RKO (cell line): ENCODE data around the gene MOV10.

ENCODE experiments used
- DNase-seq: peaks from one replicate; pipeline ENCODE4 v3.0.0-alpha.2; 2016; ENCODE audit warnings: low spot score

The MOV10 gene

GRCh38 chr1:112698366-112699310 is 24.2 kb downstream of the MOV10 start:
- DNase-seq: no peak

- no peak for DNase-seq
Measured at GRCh38 chr1:112699425-112700144, 25.1 kb downstream of the MOV10 start.

DNA sequence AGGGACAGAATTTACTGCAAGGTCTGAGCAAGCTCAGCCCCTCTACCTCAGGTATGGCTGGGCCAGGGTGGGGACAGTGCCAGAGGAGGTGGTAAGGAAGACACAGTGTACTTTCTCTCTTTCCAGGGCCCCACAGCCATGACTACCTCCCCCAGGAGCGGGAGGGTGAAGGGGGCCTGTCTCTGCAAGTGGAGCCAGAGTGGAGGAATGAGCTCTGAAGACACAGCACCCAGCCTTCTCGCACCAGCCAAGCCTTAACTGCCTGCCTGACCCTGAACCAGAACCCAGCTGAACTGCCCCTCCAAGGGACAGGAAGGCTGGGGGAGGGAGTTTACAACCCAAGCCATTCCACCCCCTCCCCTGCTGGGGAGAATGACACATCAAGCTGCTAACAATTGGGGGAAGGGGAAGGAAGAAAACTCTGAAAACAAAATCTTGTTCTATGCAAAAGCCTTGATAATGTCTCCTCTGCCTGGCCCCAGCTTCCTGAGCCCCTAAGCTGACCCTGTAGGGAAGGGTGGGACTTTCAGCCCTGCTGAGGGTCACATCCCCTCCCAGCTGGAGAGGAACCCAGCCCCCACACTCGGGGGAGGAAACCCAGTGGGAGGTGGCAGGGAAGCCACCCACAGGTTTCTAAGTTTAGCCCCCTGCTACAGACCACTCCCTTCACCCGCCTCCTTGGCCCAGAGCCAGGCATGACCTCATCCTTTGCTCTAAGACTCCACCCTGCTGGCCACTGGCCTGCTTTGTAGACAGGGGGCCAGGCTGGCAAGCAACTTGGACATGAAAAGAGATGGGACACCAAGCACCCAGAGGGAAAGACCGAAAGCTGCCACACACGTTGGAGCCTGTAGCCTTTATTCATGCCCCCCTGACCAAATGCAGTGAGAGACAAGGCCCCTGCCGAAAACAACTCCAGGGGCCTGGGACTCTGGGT is 26.1 kb downstream of the MOV10 start:
- peak; percentile 78 for DNase-seq

DNA sequence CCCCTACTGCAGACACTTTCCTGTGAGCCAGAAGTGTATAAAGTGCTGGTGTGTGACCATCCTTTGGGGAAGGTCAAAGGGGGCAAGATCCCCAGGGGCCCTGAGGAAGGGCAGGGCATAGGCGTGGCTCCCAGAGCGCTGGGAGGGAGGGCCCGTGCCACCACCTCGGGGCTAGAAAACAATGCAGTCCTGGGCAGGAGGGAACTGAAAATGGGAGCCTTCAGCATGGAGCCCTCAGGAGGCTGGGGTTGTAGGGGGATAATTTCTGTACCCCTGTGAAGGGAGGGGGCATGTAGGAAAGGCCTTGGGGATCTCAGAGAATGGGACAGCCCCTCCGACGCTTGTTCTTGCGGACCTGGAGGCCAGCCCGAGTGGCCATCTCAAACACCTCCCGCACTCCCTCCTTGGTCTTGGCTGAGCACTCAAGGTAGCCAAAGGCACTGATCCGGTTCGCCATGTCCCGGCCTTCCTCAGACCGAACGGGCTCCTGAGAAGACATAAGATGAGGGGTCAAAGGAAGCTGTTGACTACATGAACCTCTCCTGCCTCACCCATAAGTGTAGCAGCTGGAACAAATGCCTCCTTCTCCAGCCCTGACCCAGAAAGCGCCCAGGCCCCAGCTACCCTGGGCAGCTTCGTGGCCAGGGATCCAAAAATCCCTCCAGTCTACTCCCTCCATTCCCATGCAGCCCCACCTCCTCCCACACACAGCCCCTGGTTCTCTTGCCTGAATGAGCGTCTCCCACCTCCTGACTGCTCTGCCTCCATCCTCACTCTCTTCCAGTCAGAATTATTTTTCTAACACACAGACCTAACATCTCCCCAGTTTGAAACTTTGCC is 27.0 kb downstream of the MOV10 start:
- DNase-seq: no peak

DNA sequence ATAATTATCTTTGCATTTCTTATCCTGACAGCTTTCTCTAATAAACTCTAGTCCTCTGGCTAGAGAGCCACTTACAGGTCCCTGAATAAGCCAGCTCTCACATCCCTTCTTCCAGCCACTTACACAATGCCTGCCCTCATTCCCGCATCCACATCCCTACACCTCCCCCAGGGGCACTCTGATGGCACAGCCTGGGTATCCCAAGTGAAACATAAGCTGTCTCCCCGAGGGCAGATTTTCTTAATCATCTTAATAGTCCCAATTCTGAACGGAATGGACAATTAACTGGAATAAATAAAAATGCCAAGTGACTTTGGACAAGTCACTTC is 27.6 kb downstream of the MOV10 start:
- DNase-seq: no peak

GRCh38 chr1:112702420-112703261 is 28.2 kb downstream of the MOV10 start:
- DNase-seq: no peak

DNA sequence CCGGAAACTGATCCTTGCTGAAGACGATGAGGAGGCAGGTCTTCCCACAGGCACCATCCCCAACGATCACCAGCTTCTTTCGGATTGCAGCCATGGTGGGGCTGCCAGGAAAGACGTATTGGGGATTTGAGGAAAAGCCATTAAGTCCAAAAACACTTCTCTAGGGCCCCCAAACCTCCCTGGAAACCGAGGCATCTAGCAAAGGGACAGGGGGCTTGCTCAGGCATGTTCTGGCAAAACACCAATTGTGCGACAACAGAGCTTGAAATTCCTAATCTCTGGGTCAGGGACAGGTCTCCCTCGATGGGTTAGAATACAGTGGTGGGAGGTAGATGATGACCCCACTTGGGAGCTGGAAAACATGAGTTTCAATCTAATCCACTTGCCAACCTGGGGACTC is 29.2 kb downstream of the MOV10 start:
- DNase-seq: no peak

DNA sequence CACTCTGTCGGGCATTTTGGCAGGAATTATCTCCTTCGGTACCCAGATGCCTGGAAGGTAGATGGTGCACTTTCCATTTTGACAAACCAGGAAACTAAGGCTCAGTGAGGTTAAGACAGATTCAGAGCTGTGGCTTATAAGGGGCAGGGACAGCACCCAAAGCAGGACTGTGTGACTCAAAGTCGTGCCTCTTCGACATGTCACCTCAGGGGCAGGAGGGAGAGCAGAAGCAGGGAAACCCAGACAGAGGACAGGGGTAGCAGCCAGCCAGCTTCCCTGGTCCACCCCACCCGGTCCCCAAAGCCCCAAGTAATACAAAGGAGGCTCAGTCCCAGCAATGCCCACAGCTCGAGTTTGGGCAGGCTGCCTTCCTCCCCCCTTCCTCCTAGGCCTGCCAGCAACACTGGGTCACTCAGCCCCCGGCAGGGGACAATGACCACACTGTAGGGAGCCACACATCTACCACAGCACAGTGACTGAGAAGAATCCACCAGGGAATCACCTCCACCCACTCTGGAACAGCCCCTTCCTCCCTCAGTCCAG is 30.0 kb downstream of the MOV10 start:
- DNase-seq: no peak

GRCh38 chr1:112704934-112705627 is 30.6 kb downstream of the MOV10 start:
- DNase-seq: peak; percentile 95

- DNase-seq: peak; percentile 71
Measured at GRCh38 chr1:112706505-112707220, 32.2 kb downstream of the MOV10 start, which contains the start of gene RHOC. Gene RHOC (minus strand): TSS chr1:112707127. CDS start chr1:112703799, 3,328 bp downstream.

DNA sequence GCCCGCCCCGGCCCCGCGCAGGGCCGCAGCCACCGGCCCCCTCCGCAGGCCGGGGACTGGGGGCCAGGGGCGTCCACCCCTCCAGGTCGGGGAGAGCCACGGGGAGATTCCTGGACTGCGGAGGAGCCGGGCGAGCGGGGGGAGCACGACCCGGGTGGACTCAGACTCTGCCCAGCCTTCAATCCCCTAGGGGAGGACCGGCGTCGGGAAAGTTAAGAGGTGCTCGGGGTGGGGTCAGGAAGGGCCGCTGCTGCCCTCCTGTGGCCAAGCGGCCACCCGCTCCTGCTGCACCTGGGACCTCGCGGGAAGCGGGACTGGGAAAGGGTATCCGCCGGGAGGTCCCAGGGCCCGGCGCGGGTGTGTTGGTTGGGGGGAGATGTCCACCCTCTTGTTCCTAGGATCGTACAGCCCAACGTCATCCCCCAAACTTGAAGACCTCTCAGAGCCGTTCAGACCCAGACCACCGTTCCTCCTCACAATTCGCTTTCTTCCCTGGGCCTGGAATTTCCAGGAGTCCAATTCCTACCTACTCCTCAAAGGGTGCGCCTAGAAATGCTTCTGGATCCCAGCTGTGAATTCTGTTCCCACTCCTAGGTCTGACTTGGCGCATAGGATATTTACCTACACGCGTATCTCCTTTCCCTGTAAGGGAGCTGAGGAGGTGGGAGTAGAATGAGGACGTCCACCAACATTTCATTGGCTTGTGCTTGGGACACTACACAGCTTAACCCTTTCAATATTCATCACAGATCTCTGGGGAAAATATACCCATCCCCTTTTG is 33.0 kb downstream of the MOV10 start:
- DNase-seq: peak; percentile 91

DNA sequence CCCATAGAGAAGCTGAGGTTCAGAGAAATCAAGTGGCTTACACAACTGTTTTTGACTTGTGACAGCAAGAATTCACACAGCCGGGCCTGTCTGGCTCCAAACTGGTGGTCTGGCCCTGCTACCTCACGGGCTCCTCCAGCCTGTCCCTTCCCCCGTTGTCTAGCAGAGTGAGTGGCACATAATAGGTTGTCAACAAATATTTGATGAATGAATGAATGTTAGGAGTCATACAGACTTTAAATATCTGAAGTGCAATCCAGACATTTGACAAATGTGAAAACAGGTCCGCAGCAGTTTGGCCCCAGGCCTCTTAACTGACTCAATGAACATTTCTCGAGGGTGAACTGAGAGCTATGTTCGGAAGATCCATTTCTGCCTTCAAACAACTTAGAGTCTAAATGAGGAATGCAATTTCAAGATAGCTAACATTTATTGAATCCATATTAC is 33.6 kb downstream of the MOV10 start:
- DNase-seq: no peak

- DNase-seq: no peak
Measured at GRCh38 chr1:112708489-112708888, 34.0 kb downstream of the MOV10 start.

- DNase-seq: no peak
Measured at GRCh38 chr1:112710159-112710558, 35.7 kb downstream of the MOV10 start.

GRCh38 chr1:112710586-112710985 is 36.1 kb downstream of the MOV10 start:
- no peak for DNase-seq

- DNase-seq: no peak
Measured at GRCh38 chr1:112711041-112711440, 36.6 kb downstream of the MOV10 start.

DNA sequence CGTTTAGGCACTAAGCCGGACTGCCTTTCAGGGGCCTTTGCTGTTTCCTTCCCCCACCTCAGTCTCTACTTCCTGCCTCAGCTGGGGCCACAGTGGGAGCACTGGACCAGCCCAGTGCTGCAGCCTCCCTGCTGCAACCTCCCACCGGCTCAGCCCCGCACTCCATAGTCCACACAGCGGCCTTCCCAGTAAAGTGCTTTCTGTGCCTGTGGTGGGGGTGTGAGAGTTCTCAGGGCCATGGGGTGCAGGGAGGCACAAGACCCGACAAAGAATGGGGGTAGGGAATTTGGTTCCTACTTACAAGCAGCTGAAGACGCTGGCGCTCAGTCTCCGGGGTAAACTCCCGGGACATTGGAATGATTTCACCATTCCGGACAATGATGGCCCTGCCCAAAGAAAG is 37.2 kb downstream of the MOV10 start:
- DNase-seq: no peak

DNA sequence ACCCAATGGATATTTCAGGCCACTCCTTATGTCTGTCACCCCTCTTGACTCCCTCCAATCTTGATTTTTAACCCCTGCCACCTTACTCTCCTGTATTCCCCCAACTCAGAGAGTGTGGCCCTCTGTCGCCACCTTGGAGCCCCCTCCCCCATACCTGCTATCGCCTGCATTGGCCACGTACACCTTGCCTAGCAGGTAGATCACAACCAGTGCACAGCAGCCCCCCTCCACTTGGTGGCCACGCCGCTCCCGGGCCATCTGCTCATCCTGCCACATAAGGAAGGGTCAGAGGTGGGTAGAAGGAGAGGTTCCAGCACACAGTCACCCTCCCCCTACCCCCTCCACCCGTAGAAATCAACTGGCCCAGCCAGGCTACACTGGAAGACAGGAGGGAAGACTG is 37.7 kb downstream of the MOV10 start:
- no peak for DNase-seq
